ENCODE results near the gene KRT14. TPM values are rescaled to one million over a fixed set of nuclear protein-coding genes. Genes with fewer than 3 reads are reported as not detected.
"Not testable (repeated sequence)": the region's sequence is repeated elsewhere in the genome, so short reads cannot be mapped to it uniquely, and the experiment has no call there.

KRT14 gene
- polyA plus RNA-seq, 3 donors = not detected

DNA sequence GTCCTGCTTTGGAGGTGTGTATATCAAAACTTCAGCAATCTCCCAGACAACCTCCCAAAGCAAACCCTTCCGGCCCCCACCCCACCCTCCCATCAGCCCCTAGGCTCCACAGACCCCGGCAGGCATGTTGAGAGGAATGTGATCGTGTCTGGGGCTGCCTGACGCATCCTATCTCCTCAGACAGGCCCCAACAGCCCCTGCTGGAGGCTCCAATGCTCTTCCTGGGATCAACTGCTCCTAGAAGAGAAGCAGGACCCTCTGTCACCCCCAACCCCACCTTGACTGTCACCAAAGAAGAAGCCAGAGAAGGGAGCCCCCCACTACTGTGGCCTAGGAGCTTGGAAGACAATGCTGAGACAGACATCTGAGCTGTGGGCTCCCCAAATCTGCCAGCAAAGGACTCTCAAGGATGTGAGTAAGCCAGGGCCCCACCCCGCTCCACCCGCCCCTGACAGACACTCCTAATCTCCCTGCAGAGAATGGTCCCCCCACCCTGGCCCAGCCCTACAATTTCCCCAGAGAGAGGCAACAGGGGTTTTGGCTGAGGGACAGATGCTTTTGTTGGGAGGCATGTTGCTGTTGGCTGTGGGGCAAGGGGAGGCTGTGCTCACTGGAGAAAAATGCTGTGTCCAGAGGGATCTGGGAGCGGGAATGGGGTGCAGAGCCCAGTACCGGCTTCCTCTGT lies 1.6 kb upstream of the KRT14 start:
- H3K79me2 ChIP-seq (ENCODE audit: insufficient read depth, low read length) = no peaks in the 10 kb centered on the region
- H3K27me3 Mint-ChIP-seq (ENCODE audit: low read depth in 3 of 3) = peaks cover 3 to 12% (median 5%) of the 10 kb centered on the region in 3 donors
- no peaks in the 10 kb centered on the region for H3K36me3 ChIP-seq (replicated peaks in 1 of 2; ENCODE audit: control insufficient read depth in 1 of 2, insufficient read depth in 2 of 2, low read length in 2 of 2)
- no peak for DNase-seq
- no peaks in the 10 kb centered on the region for H3K36me3 Mint-ChIP-seq
- no peaks in the 10 kb centered on the region for H3K9me3 ChIP-seq (replicated peaks in 1 of 2; ENCODE audit: control insufficient read depth in 1 of 2, insufficient read depth in 1 of 2, low read length in 2 of 2)
- H3K4me3 ChIP-seq (replicated peaks in 1 of 3; ENCODE audit: low read depth in 2 of 3, low read length in 3 of 3) = no peak overlapping the region
- intact Hi-C loops (cut with micrococcal nuclease) = no loop called here
- no CpG with 5 or more reads among the region's 8 CpGs for WGBS (ENCODE audit: insufficient coverage)
- no peaks in the 10 kb centered on the region for H3K27me3 ChIP-seq (ENCODE audit: control insufficient read depth in 2 of 2, insufficient read depth in 2 of 2, low read length in 2 of 2)
- no peak overlapping the region for H3K4me3 Mint-ChIP-seq
- H3K9ac ChIP-seq (ENCODE audit: insufficient read depth, low read length, poor library complexity, severe bottlenecking) = no peak overlapping the region
- TF ChIP-seq, protein P1, sequence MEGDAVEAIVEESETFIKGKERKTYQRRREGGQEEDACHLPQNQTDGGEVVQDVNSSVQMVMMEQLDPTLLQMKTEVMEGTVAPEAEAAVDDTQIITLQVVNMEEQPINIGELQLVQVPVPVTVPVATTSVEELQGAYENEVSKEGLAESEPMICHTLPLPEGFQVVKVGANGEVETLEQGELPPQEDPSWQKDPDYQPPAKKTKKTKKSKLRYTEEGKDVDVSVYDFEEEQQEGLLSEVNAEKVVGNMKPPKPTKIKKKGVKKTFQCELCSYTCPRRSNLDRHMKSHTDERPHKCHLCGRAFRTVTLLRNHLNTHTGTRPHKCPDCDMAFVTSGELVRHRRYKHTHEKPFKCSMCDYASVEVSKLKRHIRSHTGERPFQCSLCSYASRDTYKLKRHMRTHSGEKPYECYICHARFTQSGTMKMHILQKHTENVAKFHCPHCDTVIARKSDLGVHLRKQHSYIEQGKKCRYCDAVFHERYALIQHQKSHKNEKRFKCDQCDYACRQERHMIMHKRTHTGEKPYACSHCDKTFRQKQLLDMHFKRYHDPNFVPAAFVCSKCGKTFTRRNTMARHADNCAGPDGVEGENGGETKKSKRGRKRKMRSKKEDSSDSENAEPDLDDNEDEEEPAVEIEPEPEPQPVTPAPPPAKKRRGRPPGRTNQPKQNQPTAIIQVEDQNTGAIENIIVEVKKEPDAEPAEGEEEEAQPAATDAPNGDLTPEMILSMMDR (IDR thresholded peaks at IDR 0.05) = no peak
- H3K27ac ChIP-seq (ENCODE audit: low read depth in 1 of 2, low read length in 2 of 2) = no peak overlapping the region
- no peaks in the 10 kb centered on the region for H3K9me3 Mint-ChIP-seq
- no peaks in the 10 kb centered on the region for H3K4me1 ChIP-seq (ENCODE audit: control insufficient read depth in 1 of 2, insufficient read depth in 2 of 2, low read length in 2 of 2)
- H2AFZ ChIP-seq (ENCODE audit: insufficient read depth, low read depth, low read length, poor library complexity, severe bottlenecking) = no peak overlapping the region
- no peak overlapping the region for H3K4me2 ChIP-seq (replicated peaks; ENCODE audit: extremely low read depth, low read length, poor library complexity, severe bottlenecking)
- no peaks in the 10 kb centered on the region for H3K4me1 Mint-ChIP-seq
- no peaks in the 10 kb centered on the region for H4K20me1 ChIP-seq (ENCODE audit: insufficient read depth, low read length)
- no peak overlapping the region for H3K27ac Mint-ChIP-seq

DNA sequence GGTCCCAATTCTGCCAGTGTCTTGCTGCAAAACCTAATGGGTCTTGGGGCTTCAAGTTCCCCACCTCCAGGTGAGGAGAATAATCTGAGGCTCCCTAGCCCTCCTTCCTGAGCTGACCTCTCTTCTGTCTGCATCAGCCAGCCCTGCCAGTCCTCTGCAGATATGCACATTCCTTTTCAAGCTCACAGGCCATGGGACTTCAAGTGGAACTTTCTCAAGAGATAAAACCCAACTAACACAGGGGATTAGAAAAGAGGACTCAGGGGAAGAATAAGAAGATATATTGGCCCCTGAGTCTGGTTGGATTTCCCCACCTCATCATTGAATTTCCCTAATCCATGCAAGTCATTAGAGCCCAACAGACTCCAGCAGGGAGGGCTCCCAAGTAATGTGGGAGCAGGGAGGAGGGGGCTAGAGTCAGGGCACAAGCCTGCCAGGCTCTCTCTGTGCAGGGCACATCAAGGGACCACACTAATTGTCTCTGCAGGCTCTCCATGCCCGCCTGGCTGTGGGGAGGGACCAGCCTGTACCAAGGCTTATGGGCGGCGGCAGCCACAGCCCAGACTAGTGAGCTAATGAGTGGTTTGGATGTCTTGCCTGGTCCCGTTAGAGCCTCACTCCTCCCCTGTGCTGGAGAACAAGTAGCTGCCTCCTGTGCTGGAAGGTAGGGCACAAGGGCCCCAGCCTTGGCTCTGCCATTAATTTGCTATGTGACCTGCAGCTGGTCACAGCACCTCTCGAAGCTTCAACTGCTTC lies 1.2 kb downstream of the KRT14 start:
- no peaks in the 10 kb centered on the region for H3K4me1 Mint-ChIP-seq
- no peaks in the 10 kb centered on the region for H3K4me1 ChIP-seq (ENCODE audit: control insufficient read depth in 1 of 2, insufficient read depth in 2 of 2, low read length in 2 of 2)
- no peaks in the 10 kb centered on the region for H3K79me2 ChIP-seq (ENCODE audit: insufficient read depth, low read length)
- H2AFZ ChIP-seq (ENCODE audit: insufficient read depth, low read depth, low read length, poor library complexity, severe bottlenecking) = no peak overlapping the region
- intact Hi-C loops (cut with micrococcal nuclease) = no loop called here
- WGBS (ENCODE audit: insufficient coverage) = 88% methylated on average over 2 of the region's 5 CpGs
- no peaks in the 10 kb centered on the region for H3K9me3 Mint-ChIP-seq
- no peak overlapping the region for H3K27ac Mint-ChIP-seq
- no peak overlapping the region for H3K27ac ChIP-seq (ENCODE audit: low read depth in 1 of 2, low read length in 2 of 2)
- no peak overlapping the region for H3K4me3 ChIP-seq (replicated peaks in 1 of 3; ENCODE audit: low read depth in 2 of 3, low read length in 3 of 3)
- no peak overlapping the region for H3K4me3 Mint-ChIP-seq
- H3K36me3 ChIP-seq (replicated peaks in 1 of 2; ENCODE audit: control insufficient read depth in 1 of 2, insufficient read depth in 2 of 2, low read length in 2 of 2) = no peaks in the 10 kb centered on the region
- H3K9me3 ChIP-seq (replicated peaks in 1 of 2; ENCODE audit: control insufficient read depth in 1 of 2, insufficient read depth in 1 of 2, low read length in 2 of 2) = no peaks in the 10 kb centered on the region
- H3K27me3 Mint-ChIP-seq (ENCODE audit: low read depth in 3 of 3) = peaks cover 5 to 16% (median 6%) of the 10 kb centered on the region in 3 donors
- H3K27me3 ChIP-seq (ENCODE audit: control insufficient read depth in 2 of 2, insufficient read depth in 2 of 2, low read length in 2 of 2) = no peaks in the 10 kb centered on the region
- H3K9ac ChIP-seq (ENCODE audit: insufficient read depth, low read length, poor library complexity, severe bottlenecking) = no peak overlapping the region
- no peak for DNase-seq
- TF ChIP-seq, protein P1 (IDR thresholded peaks at IDR 0.05) = no peak
- no peak overlapping the region for H3K4me2 ChIP-seq (replicated peaks; ENCODE audit: extremely low read depth, low read length, poor library complexity, severe bottlenecking)
- H4K20me1 ChIP-seq (ENCODE audit: insufficient read depth, low read length) = no peaks in the 10 kb centered on the region
- H3K36me3 Mint-ChIP-seq = no peaks in the 10 kb centered on the region

DNA sequence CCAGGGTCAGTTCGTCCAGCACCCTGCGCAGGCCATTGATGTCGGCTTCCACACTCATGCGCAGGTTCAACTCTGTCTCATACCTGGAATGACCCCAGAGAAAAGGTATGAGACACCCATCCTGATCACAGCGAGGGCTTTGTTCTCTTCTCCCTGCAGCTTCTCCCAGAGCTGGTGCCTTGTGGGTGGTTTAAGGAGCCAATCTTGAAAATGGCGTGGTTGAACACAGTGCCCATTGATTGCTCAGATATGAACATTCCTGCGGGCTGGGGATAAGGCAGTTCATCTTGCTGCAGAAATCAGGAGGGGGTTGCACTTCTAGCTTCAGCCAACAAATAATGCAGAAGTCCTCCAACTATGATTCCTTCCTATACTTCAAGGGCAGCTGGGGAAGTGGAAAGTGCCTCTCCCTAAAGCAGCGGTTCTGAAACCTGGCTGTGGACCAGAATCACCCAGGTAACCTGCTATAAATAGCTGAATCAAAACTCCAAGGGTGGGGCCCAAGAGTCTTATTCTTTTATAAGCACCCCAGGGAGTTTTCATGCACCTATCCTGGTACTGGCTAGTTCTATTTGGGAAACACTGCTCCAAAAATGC lies 2.3 kb downstream of the KRT14 start:
- H3K27me3 Mint-ChIP-seq (ENCODE audit: low read depth in 3 of 3) = peaks cover 3 to 16% (median 10%) of the 10 kb centered on the region in 3 donors
- H3K36me3 ChIP-seq (replicated peaks in 1 of 2; ENCODE audit: control insufficient read depth in 1 of 2, insufficient read depth in 2 of 2, low read length in 2 of 2); H3K27ac ChIP-seq (ENCODE audit: low read depth in 1 of 2, low read length in 2 of 2); H3K4me1 Mint-ChIP-seq; H3K9ac ChIP-seq (ENCODE audit: insufficient read depth, low read length, poor library complexity, severe bottlenecking); DNase-seq; H3K9me3 ChIP-seq (replicated peaks in 1 of 2; ENCODE audit: control insufficient read depth in 1 of 2, insufficient read depth in 1 of 2, low read length in 2 of 2); H4K20me1 ChIP-seq (ENCODE audit: insufficient read depth, low read length); H3K4me2 ChIP-seq (replicated peaks; ENCODE audit: extremely low read depth, low read length, poor library complexity, severe bottlenecking); H3K9me3 Mint-ChIP-seq; H3K27ac Mint-ChIP-seq; H3K4me3 ChIP-seq (replicated peaks in 1 of 3; ENCODE audit: low read depth in 2 of 3, low read length in 3 of 3); H3K4me1 ChIP-seq (ENCODE audit: control insufficient read depth in 1 of 2, insufficient read depth in 2 of 2, low read length in 2 of 2); H3K79me2 ChIP-seq (ENCODE audit: insufficient read depth, low read length); H3K36me3 Mint-ChIP-seq; H3K27me3 ChIP-seq (ENCODE audit: control insufficient read depth in 2 of 2, insufficient read depth in 2 of 2, low read length in 2 of 2); H3K4me3 Mint-ChIP-seq; H2AFZ ChIP-seq (ENCODE audit: insufficient read depth, low read depth, low read length, poor library complexity, severe bottlenecking); intact Hi-C loops (cut with micrococcal nuclease): not testable (repeated sequence)
- 71% methylated on average over 4 of the region's 8 CpGs for WGBS (ENCODE audit: insufficient coverage)
